ENCODE results near the gene ARL13B. TPM values are rescaled to one million over a fixed set of nuclear protein-coding genes. Genes with fewer than 3 reads are reported as not detected.
"Not testable (repeated sequence)": the region's sequence is repeated elsewhere in the genome, so short reads cannot be mapped to it uniquely, and the experiment has no call there.

Gene ARL13B
- 10 to 100 TPM in 1 of 2 donors, 1 to 10 TPM in 1; 9.9 to 15.6 TPM for total RNA-seq

- peak; percentile 100 for ATAC-seq
- H3K27me3 Mint-ChIP-seq = peaks cover 0 to 6% of the 10 kb centered on the region in 2 donors
- no peaks in the 10 kb centered on the region for H3K36me3 Mint-ChIP-seq
- H3K9me3 Mint-ChIP-seq = no peaks in the 10 kb centered on the region
- peak; percentile 96 for DNase-seq (ENCODE audit: low spot score)
- peak within 1 kb of the TSS; percentile 73 for H3K4me3 Mint-ChIP-seq
- H3K4me1 Mint-ChIP-seq (ENCODE audit: low read depth in 2 of 2) = peaks cover 6 to 10% of the 10 kb centered on the region in 2 donors
- peak within 1 kb of the TSS; percentile 49 to 80 for H3K27ac Mint-ChIP-seq
Observed at GRCh38 chr3:93979850-93980676, at the start of gene ARL13B. ARL13B (plus strand) TSS chr3:93980155; CDS start chr3:93980424, 269 bp downstream.

- Mint-ChIP-seq H3K4me1 (ENCODE audit: low read depth in 2 of 2) (no peaks in the 10 kb centered on the region), H3K9me3 (no peaks in the 10 kb centered on the region), H3K27me3 (no peaks in the 10 kb centered on the region), H3K4me3 (no peak overlapping the region), H3K36me3 (no peaks in the 10 kb centered on the region), H3K27ac (no peak overlapping the region)
- ATAC-seq = no peak
- DNase-seq (ENCODE audit: low spot score) = no peak
Observed at GRCh38 chr3:93931597-93932229, 48.2 kb upstream of the ARL13B start.

- no peak for ATAC-seq
- no peaks in the 10 kb centered on the region for H3K9me3 Mint-ChIP-seq
- no peaks in the 10 kb centered on the region for H3K4me1 Mint-ChIP-seq (ENCODE audit: low read depth in 2 of 2)
- no peaks in the 10 kb centered on the region for H3K36me3 Mint-ChIP-seq
- no peak for DNase-seq (ENCODE audit: low spot score)
- no peaks in the 10 kb centered on the region for H3K27me3 Mint-ChIP-seq
- no peak overlapping the region for H3K27ac Mint-ChIP-seq
- H3K4me3 Mint-ChIP-seq = no peak overlapping the region
Observed at GRCh38 chr3:93934366-93935046, 45.4 kb upstream of the ARL13B start.

GRCh38 chr3:93936549-93936948, 43.4 kb upstream of the ARL13B start:
- Mint-ChIP-seq H3K9me3 (no peaks in the 10 kb centered on the region), H3K27me3 (no peaks in the 10 kb centered on the region), H3K27ac (no peak overlapping the region), H3K4me3 (no peak overlapping the region), H3K4me1 (ENCODE audit: low read depth in 2 of 2) (no peaks in the 10 kb centered on the region), H3K36me3 (no peaks in the 10 kb centered on the region)
- ATAC-seq = no peak
- DNase-seq (ENCODE audit: low spot score) = no peak

GRCh38 chr3:93937485-93937884, 42.5 kb upstream of the ARL13B start:
- not testable (repeated sequence) for H3K27ac Mint-ChIP-seq; ATAC-seq; H3K9me3 Mint-ChIP-seq; H3K4me3 Mint-ChIP-seq; H3K27me3 Mint-ChIP-seq; H3K36me3 Mint-ChIP-seq; DNase-seq (ENCODE audit: low spot score); H3K4me1 Mint-ChIP-seq (ENCODE audit: low read depth in 2 of 2)

- not testable (repeated sequence) for DNase-seq (ENCODE audit: low spot score); H3K27ac Mint-ChIP-seq; H3K4me3 Mint-ChIP-seq; ATAC-seq; H3K4me1 Mint-ChIP-seq (ENCODE audit: low read depth in 2 of 2); H3K36me3 Mint-ChIP-seq; H3K27me3 Mint-ChIP-seq
- H3K9me3 Mint-ChIP-seq = peaks cover 16% of the 10 kb centered on the region
Observed at GRCh38 chr3:93949958-93950357, 30.0 kb upstream of the ARL13B start.

- Mint-ChIP-seq H3K36me3 (no peaks in the 10 kb centered on the region), H3K4me1 (ENCODE audit: low read depth in 2 of 2) (no peaks in the 10 kb centered on the region), H3K27ac (no peak overlapping the region), H3K27me3 (peaks cover 7 to 15% of the 10 kb centered on the region in 2 donors), H3K9me3 (no peaks in the 10 kb centered on the region), H3K4me3 (no peak overlapping the region)
- DNase-seq (ENCODE audit: low spot score) = no peak
- ATAC-seq = no peak
Observed at GRCh38 chr3:93961026-93961425, 18.9 kb upstream of the ARL13B start.

- Mint-ChIP-seq H3K27ac (no peak overlapping the region), H3K27me3 (peaks cover 7 to 13% of the 10 kb centered on the region in 2 donors), H3K9me3 (no peaks in the 10 kb centered on the region), H3K4me3 (no peak overlapping the region), H3K36me3 (no peaks in the 10 kb centered on the region), H3K4me1 (ENCODE audit: low read depth in 2 of 2) (no peaks in the 10 kb centered on the region)
- no peak for ATAC-seq
- DNase-seq (ENCODE audit: low spot score) = no peak
Observed at GRCh38 chr3:93961489-93961888, 18.5 kb upstream of the ARL13B start.

- Mint-ChIP-seq H3K4me3 (no peak overlapping the region), H3K36me3 (no peaks in the 10 kb centered on the region), H3K4me1 (ENCODE audit: low read depth in 2 of 2) (no peaks in the 10 kb centered on the region), H3K9me3 (no peaks in the 10 kb centered on the region), H3K27ac (no peak overlapping the region), H3K27me3 (peaks cover 7 to 9% of the 10 kb centered on the region in 2 donors)
- DNase-seq (ENCODE audit: low spot score) (no peak), ATAC-seq (no peak)
Observed at GRCh38 chr3:93962798-93963197, 17.2 kb upstream of the ARL13B start.

GRCh38 chr3:93965106-93965505, 14.8 kb upstream of the ARL13B start:
- not testable (repeated sequence) for DNase-seq (ENCODE audit: low spot score); ATAC-seq; H3K4me1 Mint-ChIP-seq (ENCODE audit: low read depth in 2 of 2); H3K27ac Mint-ChIP-seq; H3K27me3 Mint-ChIP-seq; H3K9me3 Mint-ChIP-seq; H3K4me3 Mint-ChIP-seq; H3K36me3 Mint-ChIP-seq

GRCh38 chr3:93969443-93969842, 10.5 kb upstream of the ARL13B start:
- no peaks in the 10 kb centered on the region for H3K36me3 Mint-ChIP-seq
- no peaks in the 10 kb centered on the region for H3K9me3 Mint-ChIP-seq
- ATAC-seq (no peak), DNase-seq (ENCODE audit: low spot score) (no peak)
- no peak overlapping the region for H3K27ac Mint-ChIP-seq
- peaks cover 9 to 10% of the 10 kb centered on the region in 2 donors for H3K4me1 Mint-ChIP-seq (ENCODE audit: low read depth in 2 of 2)
- no peak overlapping the region for H3K4me3 Mint-ChIP-seq
- H3K27me3 Mint-ChIP-seq = peaks cover 15% of the 10 kb centered on the region in 2 donors

GRCh38 chr3:93969997-93970396, 10.0 kb upstream of the ARL13B start:
- no peak overlapping the region for H3K27ac Mint-ChIP-seq
- H3K4me1 Mint-ChIP-seq (ENCODE audit: low read depth in 2 of 2) = peaks cover 9 to 10% of the 10 kb centered on the region in 2 donors
- ATAC-seq = no peak
- DNase-seq (ENCODE audit: low spot score) = no peak
- no peak overlapping the region for H3K4me3 Mint-ChIP-seq
- peaks cover 15% of the 10 kb centered on the region in 2 donors for H3K27me3 Mint-ChIP-seq
- H3K9me3 Mint-ChIP-seq = no peaks in the 10 kb centered on the region
- H3K36me3 Mint-ChIP-seq = no peaks in the 10 kb centered on the region

GRCh38 chr3:93973131-93974126, 6.5 kb upstream of the ARL13B start, which contains the start of gene PROS1:
PROS1 (minus strand) TSS chr3:93973896; CDS start chr3:93973749, 147 bp downstream.
- H3K4me1 Mint-ChIP-seq (ENCODE audit: low read depth in 2 of 2) = peaks cover 9 to 10% of the 10 kb centered on the region in 2 donors
- no peak within 1 kb of the TSS for H3K27ac Mint-ChIP-seq
- H3K27me3 Mint-ChIP-seq = peaks cover 15 to 19% of the 10 kb centered on the region in 2 donors
- DNase-seq (ENCODE audit: low spot score) (no peak), ATAC-seq (peak; percentile 90 to 91)
- peak within 1 kb of the TSS; percentile 83 for H3K4me3 Mint-ChIP-seq
- no peaks in the 10 kb centered on the region for H3K9me3 Mint-ChIP-seq
- no peaks in the 10 kb centered on the region for H3K36me3 Mint-ChIP-seq
